MM.1S (cell line): ENCODE measurements around the gene LTB.

Experiments used
- CTCF ChIP-seq: fragments of 300-600 bp; sonication (generic); IDR thresholded peaks from 2 replicates; pipeline ENCODE4 v1.5.1; 2016; ENCODE audit warnings: antibody characterized with exemption, low read length, mixed read lengths
- EZH2 ChIP-seq: fragments of 300-600 bp; sonication (generic); optimal IDR thresholded peaks from 2 replicates; pipeline ENCODE3; 2017; ENCODE audit warnings: low read depth, mild to moderate bottlenecking, antibody characterized with exemption, low read length, mixed read lengths
- EZH2phosphoT487 ChIP-seq: fragments of 300-600 bp; sonication (generic); IDR thresholded peaks from 2 replicates; pipeline ENCODE4 v1.6.1; 2018; ENCODE audit warnings: antibody characterized with exemption, low read length

GRCh38 chr6:31576897-31577578 lies 5.2 kb downstream of the LTB start:
- TF ChIP-seq CTCF (no peak), EZH2 (no peak), EZH2phosphoT487 (no peak)
